Subcutaneous adipose tissue (tissue), 4 donors: Measurements from ENCODE around the gene NAA80. TPM values are rescaled to one million over a fixed set of nuclear protein-coding genes. Genes with fewer than 3 reads are reported as not detected.

ENCODE experiments used
- CTCF ChIP-seq: fragments of 450-650 bp; IDR thresholded peaks from one replicate; pipeline ENCODE4 v1.5.1; 2016; ENCODE audit warnings: low read depth, mild to moderate bottlenecking, control low read depth, antibody characterized with exemption, moderate library complexity
- total RNA-seq, 4 donors: library from RNA; depleted of rRNA; stranded (reverse); fragments of >200 nt; gene quantifications; one replicate each; pipeline ENCODE4 v1.1.0, GENCODE V29; 2016

NAA80 gene
- total RNA-seq, 4 donors from 2014 or later = 5.2 to 10.4 (median 6.6) TPM

- TF ChIP-seq CTCF = no peak
These were observed 10.1 kb downstream of the NAA80 start for GRCh38 chr3:50289130-50289529.

GRCh38 chr3:50288387-50289007 is 10.7 kb downstream of the NAA80 start:
- TF ChIP-seq CTCF = no peak

- TF ChIP-seq CTCF = no peak
These were observed 11.9 kb downstream of the NAA80 start for GRCh38 chr3:50287262-50287661.

- TF ChIP-seq CTCF = no peak
These were observed 12.6 kb downstream of the NAA80 start for GRCh38 chr3:50286322-50287227.

- TF ChIP-seq CTCF = no peak
These were observed 19.8 kb downstream of the NAA80 start for GRCh38 chr3:50279255-50280016.

GRCh38 chr3:50278880-50279224 is 20.4 kb downstream of the NAA80 start, which contains the start of gene LSMEM2:
LSMEM2 (plus strand) TSS chr3:50279087; CDS start chr3:50279114, 27 bp downstream.
- TF ChIP-seq CTCF = no peak
